ENCODE results near the gene CDCP2.
"Not testable (repeated sequence)": the region's sequence is repeated elsewhere in the genome, so short reads cannot be mapped to it uniquely, and the experiment has no call there.

Gene CDCP2

GRCh38 chr1:54114955-54115354 lies 37.8 kb downstream of the CDCP2 start:
- no peak for DNase-seq (ENCODE audit: low read depth)

GRCh38 chr1:54114001-54114400 lies 38.8 kb downstream of the CDCP2 start:
- DNase-seq (ENCODE audit: low read depth), result no peak

- no peak for DNase-seq (ENCODE audit: low read depth)
Observed at GRCh38 chr1:54112705-54113368, 40.0 kb downstream of the CDCP2 start.

- no peak for DNase-seq (ENCODE audit: low read depth)
Observed at GRCh38 chr1:54112027-54112426, 40.8 kb downstream of the CDCP2 start.

- DNase-seq (ENCODE audit: low read depth), result no peak
Observed at GRCh38 chr1:54111624-54112023, 41.2 kb downstream of the CDCP2 start.

- no peak for DNase-seq (ENCODE audit: low read depth)
Observed at GRCh38 chr1:54110996-54111395, 41.8 kb downstream of the CDCP2 start.

GRCh38 chr1:54109129-54110090 lies 43.4 kb downstream of the CDCP2 start:
- no peak for DNase-seq (ENCODE audit: low read depth)

GRCh38 chr1:54108156-54108555 lies 44.6 kb downstream of the CDCP2 start:
- no peak for DNase-seq (ENCODE audit: low read depth)

- no peak for DNase-seq (ENCODE audit: low read depth)
Observed at GRCh38 chr1:54107131-54107530, 45.7 kb downstream of the CDCP2 start.

- no peak for DNase-seq (ENCODE audit: low read depth)
Observed at GRCh38 chr1:54105736-54106269, 47.0 kb downstream of the CDCP2 start.

- DNase-seq (ENCODE audit: low read depth), result no peak
Observed at GRCh38 chr1:54105080-54105479, 47.7 kb downstream of the CDCP2 start.

GRCh38 chr1:54104613-54105012 lies 48.2 kb downstream of the CDCP2 start:
- DNase-seq (ENCODE audit: low read depth), result not testable (repeated sequence)

GRCh38 chr1:54103414-54103813 lies 49.4 kb downstream of the CDCP2 start:
- no peak for DNase-seq (ENCODE audit: low read depth)

- DNase-seq (ENCODE audit: low read depth), result no peak
Observed at GRCh38 chr1:54100500-54100899, 52.3 kb downstream of the CDCP2 start.

GRCh38 chr1:54099061-54099610 lies 53.7 kb downstream of the CDCP2 start:
- no peak for DNase-seq (ENCODE audit: low read depth)

GRCh38 chr1:54096877-54097240 lies 55.9 kb downstream of the CDCP2 start:
- DNase-seq (ENCODE audit: low read depth), result no peak

GRCh38 chr1:54096227-54096876 lies 56.4 kb downstream of the CDCP2 start:
- DNase-seq (ENCODE audit: low read depth), result no peak

GRCh38 chr1:54095546-54096226 lies 57.1 kb downstream of the CDCP2 start:
- no peak for DNase-seq (ENCODE audit: low read depth)

- DNase-seq (ENCODE audit: low read depth), result not testable (repeated sequence)
Observed at GRCh38 chr1:54094730-54095105, 58.1 kb downstream of the CDCP2 start.

- DNase-seq (ENCODE audit: low read depth), result no peak
Observed at GRCh38 chr1:54094001-54094729, 58.6 kb downstream of the CDCP2 start.

- DNase-seq (ENCODE audit: low read depth), result no peak
Observed at GRCh38 chr1:54091666-54092065, 61.1 kb downstream of the CDCP2 start.
